H1 (cell line): ENCODE data around the gene GPR137. TPM values are rescaled to one million over a fixed set of nuclear protein-coding genes. Genes with fewer than 3 reads are reported as not detected.

ENCODE experiments used
- CTCF ChIA-PET: fragments of 300-600 bp; sonication (Branson Sonifier 250); formaldehyde crosslinking; loops from one replicate; lab custom pipeline; 2021; ENCODE audit not compliant: partially characterized antibody; lab: Charles Lee
- POLR2A ChIA-PET: fragments of 300-600 bp; sonication (Branson Sonifier 250); formaldehyde crosslinking; loops from one replicate; lab custom pipeline; 2021; ENCODE audit warnings: inconsistent platforms; ENCODE audit not compliant: partially characterized antibody; lab: Charles Lee
- DNase-seq, 2 experiments: peaks; one replicate each; pipeline versions ENCODE4 v3.0.0 to v3.0.0-alpha.2; 2010 to 2022; ENCODE audit warnings: low spot score in 2 of 2, low read depth in 1 of 2, mixed read lengths in 1 of 2
- FAIRE-seq: peaks from 2 replicates; lab custom pipeline; 2011; peaks lifted over from hg19 to GRCh38; lab: Jason Lieb, UNC
- H2AFZ ChIP-seq: 2 replicates; pipeline ENCODE4 v1.8.1; 2012; ENCODE audit warnings: low read length, inconsistent platforms
- H2AK5ac ChIP-seq: 2 replicates; pipeline ENCODE4 v1.6.1; 2013; ENCODE audit warnings: low read depth, low read length
- H2BK120ac ChIP-seq: replicated peaks from 2 replicates; pipeline ENCODE3; 2013; ENCODE audit warnings: low read depth, low read length, inconsistent platforms
- H2BK12ac ChIP-seq: 2 replicates; pipeline ENCODE4 v1.6.1; 2013; ENCODE audit warnings: low read depth, low read length
- H2BK15ac ChIP-seq: 2 replicates; pipeline ENCODE4 v1.6.1; 2013; ENCODE audit warnings: low read length
- H2BK20ac ChIP-seq: 2 replicates; pipeline ENCODE4 v1.6.1; 2013; ENCODE audit warnings: low read length
- H2BK5ac ChIP-seq: 2 replicates; pipeline ENCODE4 v1.6.1; 2013; ENCODE audit warnings: low read depth, low read length
- H3K14ac ChIP-seq: 2 replicates; pipeline ENCODE4 v1.6.1; 2013; ENCODE audit warnings: inconsistent platforms; ENCODE audit not compliant: insufficient read length
- H3K18ac ChIP-seq: 2 replicates; pipeline ENCODE4 v1.6.1; 2013; ENCODE audit warnings: low read length; ENCODE audit errors: extremely low read depth
- H3K23ac ChIP-seq: 2 replicates; pipeline ENCODE4 v1.6.1; 2013; ENCODE audit warnings: inconsistent platforms; ENCODE audit not compliant: insufficient read length
- H3K23me2 ChIP-seq: 2 replicates; pipeline ENCODE4 v1.6.1; 2013; ENCODE audit warnings: low read depth, low read length
- H3K27ac ChIP-seq: 2 replicates; pipeline ENCODE4 v1.6.1; 2011; ENCODE audit warnings: low read depth, low read length, inconsistent platforms
- H3K27me3 ChIP-seq, 4 experiments: replicated peaks in 1 of 4; 1 replicate in 1 of 4; 2 replicates in 3 of 4; pipeline versions ENCODE4 v1.6.1 to v1.8.1; 2011 to 2013; ENCODE audit warnings: low read length in 3 of 4, mild to moderate bottlenecking in 3 of 4, inconsistent platforms in 2 of 4, mixed read lengths in 2 of 4, moderate library complexity in 1 of 4; ENCODE audit not compliant: control insufficient read depth in 3 of 4, insufficient read depth in 3 of 4; ENCODE audit errors: extremely low read depth in 1 of 4
- H3K36me3 ChIP-seq, 4 experiments: 2 replicates each; pipeline versions ENCODE4 v1.6.1 to v1.8.1; 2011 to 2013; ENCODE audit warnings: mild to moderate bottlenecking in 4 of 4, low read length in 3 of 4, moderate library complexity in 2 of 4, control low read depth in 1 of 4, inconsistent platforms in 1 of 4; ENCODE audit not compliant: insufficient read depth in 4 of 4, control insufficient read depth in 2 of 4
- H3K4ac ChIP-seq: replicated peaks from 2 replicates; pipeline ENCODE3; 2013; ENCODE audit warnings: low read length, low read depth, mixed read lengths, inconsistent platforms; ENCODE audit not compliant: insufficient read length
- H3K4me1 ChIP-seq, 4 experiments: replicated peaks in 1 of 4; 1 replicate in 1 of 4; 2 replicates in 3 of 4; pipeline versions ENCODE4 v1.6.1 to v1.8.1; 2011 to 2013; ENCODE audit warnings: low read length in 3 of 4, inconsistent platforms in 2 of 4, mixed read lengths in 1 of 4; ENCODE audit not compliant: insufficient read depth in 4 of 4, control insufficient read depth in 3 of 4
- H3K4me2 ChIP-seq, 2 experiments: 2 replicates each; pipeline versions ENCODE4 v1.6.1 to v1.8.1; 2011 to 2013; ENCODE audit warnings: low read depth in 2 of 2, low read length in 2 of 2, control low read depth in 1 of 2, inconsistent platforms in 1 of 2, mild to moderate bottlenecking in 1 of 2; ENCODE audit not compliant: insufficient read depth in 1 of 2
- H3K4me3 ChIP-seq, 4 experiments: fragments of 200-600, 300-600 bp in 1 of 4; sonication (generic), shearing (Covaris generic), sonication (Bioruptor Twin) in 1 of 4; 2 replicates each; pipeline versions ENCODE4 v1.5.1 to v1.8.1; 2011 to 2016; ENCODE audit warnings: low read length in 4 of 4, low read depth in 3 of 4, control low read depth in 2 of 4, inconsistent platforms in 2 of 4, mild to moderate bottlenecking in 2 of 4, mixed read lengths in 1 of 4, moderate library complexity in 1 of 4; ENCODE audit not compliant: insufficient read depth in 2 of 4; ENCODE audit errors: extremely low read depth in 1 of 4
- H3K56ac ChIP-seq: replicated peaks from 2 replicates; pipeline ENCODE3; 2013; ENCODE audit warnings: low read depth, mild to moderate bottlenecking, mixed read lengths, low read length, inconsistent platforms; ENCODE audit not compliant: insufficient read length
- H3K79me1 ChIP-seq: 2 replicates; pipeline ENCODE4 v1.6.1; 2013; ENCODE audit warnings: low read depth, low read length, control low read depth
- H3K79me2 ChIP-seq, 2 experiments: 2 replicates each; pipeline versions ENCODE4 v1.6.1 to v1.8.1; 2012 to 2013; ENCODE audit warnings: low read length in 2 of 2, mild to moderate bottlenecking in 2 of 2, inconsistent platforms in 1 of 2; ENCODE audit not compliant: insufficient read depth in 2 of 2, control insufficient read depth in 1 of 2
- H3K9ac ChIP-seq, 4 experiments: replicated peaks in 1 of 4; 1 replicate in 1 of 4; 2 replicates in 3 of 4; pipeline versions ENCODE4 v1.6.1 to v1.8.1; 2011 to 2013; ENCODE audit warnings: low read depth in 3 of 4, low read length in 3 of 4, control low read depth in 2 of 4, mild to moderate bottlenecking in 2 of 4, moderate library complexity in 2 of 4, inconsistent platforms in 1 of 4; ENCODE audit errors: extremely low read depth in 1 of 4
- H3K9me3 ChIP-seq, 2 experiments: 2 replicates each; pipeline versions ENCODE4 v1.6.1 to v1.8.1; 2012 to 2013; ENCODE audit warnings: mild to moderate bottlenecking in 2 of 2, moderate library complexity in 2 of 2, control low read depth in 1 of 2, inconsistent platforms in 1 of 2, low read depth in 1 of 2, low read length in 1 of 2, mixed read lengths in 1 of 2; ENCODE audit not compliant: insufficient read depth in 2 of 2
- H4K20me1 ChIP-seq, 2 experiments: replicated peaks in 1 of 2; 2 replicates each; pipeline versions ENCODE3 to v1.8.1; 2011 to 2013; ENCODE audit warnings: inconsistent platforms in 2 of 2, low read length in 2 of 2, mild to moderate bottlenecking in 1 of 2; ENCODE audit not compliant: insufficient read depth in 2 of 2, control insufficient read depth in 1 of 2
- H4K5ac ChIP-seq: 2 replicates; pipeline ENCODE4 v1.6.1; 2013; ENCODE audit warnings: low read length, low read depth, mixed read lengths, inconsistent platforms; ENCODE audit not compliant: insufficient read length
- H4K8ac ChIP-seq: 2 replicates; pipeline ENCODE4 v1.8.0; 2013; ENCODE audit warnings: mild to moderate bottlenecking, moderate library complexity, low read length, inconsistent platforms; ENCODE audit not compliant: insufficient read depth; ENCODE audit errors: extremely low read depth
- H4K91ac ChIP-seq: replicated peaks from 2 replicates; pipeline ENCODE3; 2013; ENCODE audit warnings: low read length, mixed read lengths, inconsistent platforms; ENCODE audit not compliant: insufficient read length
- CHD2 ChIP-seq: IDR thresholded peaks from 2 replicates; pipeline ENCODE4 v1.6.1; 2012; ENCODE audit warnings: low read length, improper control_type of control experiment
- FOSL1 ChIP-seq: IDR thresholded peaks from 2 replicates; pipeline ENCODE4 v1.6.1; 2011; ENCODE audit warnings: mild to moderate bottlenecking, low read depth, low read length, moderate library complexity; ENCODE audit not compliant: insufficient read depth
- GABPA ChIP-seq: IDR thresholded peaks from 2 replicates; pipeline ENCODE4 v1.6.1; 2011; ENCODE audit warnings: mild to moderate bottlenecking, low read length, moderate library complexity, borderline replicate concordance; ENCODE audit not compliant: insufficient read depth
- KDM5A ChIP-seq: fragments of 200-600 bp; IDR thresholded peaks from 2 replicates; pipeline ENCODE4 v1.7.1; 2012; ENCODE audit warnings: mild to moderate bottlenecking, low read length, inconsistent platforms, mixed read lengths
- POLR2AphosphoS5 ChIP-seq: IDR thresholded peaks from 2 replicates; pipeline ENCODE4 v1.6.1; 2011; ENCODE audit warnings: low read depth, low read length
- RBBP5 ChIP-seq: IDR thresholded peaks from 2 replicates; pipeline ENCODE4 v1.7.1; 2012; ENCODE audit warnings: low read depth, mild to moderate bottlenecking, inconsistent platforms, low read length, moderate library complexity, borderline replicate concordance
- RFX5 ChIP-seq: IDR thresholded peaks from 2 replicates; pipeline ENCODE4 v1.6.1; 2011; ENCODE audit warnings: low read depth, low read length, improper control_type of control experiment, borderline replicate concordance
- SIRT6 ChIP-seq: IDR thresholded peaks from one replicate; pipeline ENCODE4 v1.7.1; 2012; ENCODE audit warnings: low read length, inconsistent platforms
- SIX5 ChIP-seq: IDR thresholded peaks from 2 replicates; pipeline ENCODE4 v1.6.1; 2011; ENCODE audit warnings: mild to moderate bottlenecking, low read depth, low read length
- SP1 ChIP-seq: IDR thresholded peaks from 2 replicates; pipeline ENCODE4 v1.6.1; 2011; ENCODE audit warnings: low read depth, low read length
- SP4 ChIP-seq: IDR thresholded peaks from 2 replicates; pipeline ENCODE4 v1.6.1; 2012; ENCODE audit warnings: low read length, inconsistent platforms
- SUZ12 ChIP-seq: fragments of 200-600 bp; sonication (generic); IDR thresholded peaks from 2 replicates; pipeline ENCODE4 v1.6.1; 2012; ENCODE audit warnings: mild to moderate bottlenecking, inconsistent platforms, low read length, moderate library complexity, mixed read lengths
- USF2 ChIP-seq: IDR thresholded peaks from 2 replicates; pipeline ENCODE4 v1.6.1; 2011; ENCODE audit warnings: low read length, improper control_type of control experiment
- WGBS, 2 experiments: shearing (Covaris generic) in 1 of 2; methylation state at CpG; one replicate each; pipeline versions ENCODE4 v1.1.6 to v1.1.7; 2013 to 2015; ENCODE audit warnings: low lambda C conversion rate in 2 of 2, mixed read lengths in 2 of 2, inconsistent platforms in 1 of 2, low coverage in 1 of 2, missing lambda C conversion rate in 1 of 2; ENCODE audit not compliant: insufficient replicate concordance in 2 of 2, insufficient coverage in 1 of 2, insufficient read length in 1 of 2; ENCODE audit errors: extremely low coverage in 1 of 2, missing lambda C conversion rate in 1 of 2; 5-methylcytosine and 5-hydroxymethylcytosine counted together
- polyA plus RNA-seq, 7 experiments: library from polyadenylated mRNA; depleted of rRNA in 3 of 7; stranded (reverse) in 5 of 7; unstranded in 2 of 7; fragments of >200 nt in 5 of 7; fragments of 200-250 nt in 2 of 7; gene quantifications; 1 replicate in 5 of 7; 2 replicates in 1 of 7; 4 replicates in 1 of 7; pipeline versions ENCODE4 v1.2.1 to v1.2.3, GENCODE V29; 2011 to 2013; ENCODE audit warnings: missing spikeins in 2 of 7, mixed read lengths in 2 of 7
- total RNA-seq: library from RNA; stranded (reverse); fragmentation: NEBNext Ultra II Directional; extraction: Animal tissue kit (Norgen Biotek cat#: 25700); gene quantifications from 2 replicates; pipeline ENCODE4 v1.2.1, GENCODE V29; 2021

GPR137 gene
- total and polyA plus RNA-seq, 2 of the 8 experiments (the other 6 are each of a cell fraction or from before 2014, with no cell fraction given): 36.2 to 37.8 TPM

GRCh38 chr11:64238999-64239398 is 46.6 kb upstream of the GPR137 start:
- CTCF ChIA-PET: interaction anchor here (0.7 to 4.5 kb wide), 4 partner anchors 13 to 64 kb away, joined by 3 to 26 read pairs (median 4); partner anchors contain the start of gene PLCB3
- H3K23ac ChIP-seq: no peak overlapping the region
- DNase-seq (no peak), FAIRE-seq (no peak)
- no peak overlapping the region for H2BK120ac ChIP-seq
- H3K36me3 ChIP-seq: peaks cover 0 to 11% (median 5%) of the 10 kb centered on the region in 4 experiments; a peak in 3 of 8 replicates
- H3K79me1 ChIP-seq: no peaks in the 10 kb centered on the region
- no peak overlapping the region for H3K4ac ChIP-seq
- H4K20me1 ChIP-seq: peaks cover 0 to 11% of the 10 kb centered on the region in 2 experiments
- H4K8ac ChIP-seq: no peak overlapping the region
- no peak overlapping the region for H4K91ac ChIP-seq
- H2BK12ac ChIP-seq: no peak overlapping the region
- no peak overlapping the region for H3K4me2 ChIP-seq
- peaks cover 0 to 5% of the 10 kb centered on the region in 2 experiments; a peak in 1 of 4 replicates for H3K79me2 ChIP-seq
- H3K14ac ChIP-seq: no peak overlapping the region
- no peak overlapping the region for H3K4me3 ChIP-seq
- no peak overlapping the region for H2AFZ ChIP-seq
- no peak overlapping the region for H3K56ac ChIP-seq
- no peaks in the 10 kb centered on the region for H3K9me3 ChIP-seq
- no peak overlapping the region for H3K9ac ChIP-seq
- POLR2A ChIA-PET: interaction anchor here (0.6 to 11.9 kb wide), 8 partner anchors 8 to 78 kb away, joined by 3 to 190 read pairs (median 4); partner anchors contain the start of genes FKBP2, NUDT22, PLCB3 and PPP1R14B
- no peak overlapping the region for H2BK15ac ChIP-seq
- H2AK5ac ChIP-seq: no peak overlapping the region
- 84% methylated on average over 5 of the region's 5 CpGs; no CpG with 5 or more reads in 1 of the 2 experiments for WGBS, 2 experiments
- H4K5ac ChIP-seq: no peak overlapping the region
- no peak overlapping the region for H3K27ac ChIP-seq
- no peak overlapping the region for H2BK20ac ChIP-seq
- no peak overlapping the region for H2BK5ac ChIP-seq
- H3K27me3 ChIP-seq: peaks cover 0 to 3% (median 0%) of the 10 kb centered on the region in 4 experiments; a peak in 2 of 7 replicates
- peaks cover 0 to 16% (median 8%) of the 10 kb centered on the region in 4 experiments; a peak in 6 of 7 replicates for H3K4me1 ChIP-seq
- H3K18ac ChIP-seq: no peak overlapping the region
- peaks cover 15% of the 10 kb centered on the region for H3K23me2 ChIP-seq
- no peak for TF ChIP-seq SUZ12
- no peak for TF ChIP-seq RFX5
- TF ChIP-seq CHD2: no peak
- TF ChIP-seq RBBP5: no peak
- no peak for TF ChIP-seq POLR2AphosphoS5
- no peak for TF ChIP-seq KDM5A
- no peak for TF ChIP-seq SP4
- no peak for TF ChIP-seq SIRT6
- TF ChIP-seq GABPA: no peak
- TF ChIP-seq SP1: no peak
- no peak for TF ChIP-seq USF2
- no peak for TF ChIP-seq SIX5
- no peak for TF ChIP-seq FOSL1
